Heart left ventricle (tissue), 16 donors: Measurements from ENCODE around the gene KDM4E. TPM values are rescaled to one million over a fixed set of nuclear protein-coding genes. Genes with fewer than 3 reads are reported as not detected.

Experiments used
- ATAC-seq, 4 donors: fragments of 200-7000 bp; cut with Tn5 transposase; one replicate each; pipeline ENCODE4 v1.9.1; 2020 to 2022; ENCODE audit warnings: moderate library complexity in 4 of 4, mild to moderate bottlenecking in 3 of 4, moderate number of reproducible peaks in 1 of 4
- DNase-seq, 5 donors: peaks; one replicate each; pipeline ENCODE4 v3.0.0-alpha.2; 2020
- H3K27ac ChIP-seq, 12 donors: fragments of 200-600 bp; sonication (generic) in 4 of 12; one replicate each; pipeline versions ENCODE4 v1.5.0 to v1.8.0; 2016 to 2022; ENCODE audit warnings: mild to moderate bottlenecking in 2 of 12
- H3K27me3 ChIP-seq, 9 donors: fragments of 200-600 bp; sonication (generic) in 2 of 9; one replicate each; pipeline versions ENCODE4 v1.5.1 to v1.8.0; 2016 to 2022; ENCODE audit warnings: mild to moderate bottlenecking in 3 of 9
- H3K36me3 ChIP-seq, 9 donors: fragments of 200-600 bp; sonication (generic) in 2 of 9; one replicate each; pipeline versions ENCODE4 v1.5.0 to v1.8.0; 2018 to 2022; ENCODE audit warnings: mild to moderate bottlenecking in 2 of 9
- H3K4me1 ChIP-seq, 12 donors: fragments of 200-600 bp; sonication (generic) in 4 of 12; one replicate each; pipeline versions ENCODE4 v1.5.0 to v1.8.0; 2016 to 2022; ENCODE audit warnings: mild to moderate bottlenecking in 3 of 12
- H3K4me3 ChIP-seq, 12 donors: fragments of 200-600 bp; sonication (generic) in 4 of 12; one replicate each; pipeline versions ENCODE4 v1.5.0 to v1.8.0; 2017 to 2022; ENCODE audit warnings: mild to moderate bottlenecking in 9 of 12, moderate library complexity in 4 of 12
- H3K9me3 ChIP-seq, 12 donors: fragments of 200-600 bp; sonication (generic) in 4 of 12; one replicate each; pipeline versions ENCODE4 v1.5.0 to v1.8.0; 2016 to 2022; ENCODE audit warnings: mild to moderate bottlenecking in 1 of 12
- CTCF ChIP-seq, 12 donors: fragments of 200-600 bp; sonication (generic) in 4 of 12; IDR thresholded peaks; one replicate each; pipeline versions ENCODE4 v1.5.0 to v1.8.0; 2018 to 2022; ENCODE audit warnings: antibody characterized with exemption in 12 of 12, mild to moderate bottlenecking in 5 of 12
- POLR2A ChIP-seq, 2 donors: fragments of 450-650 bp; IDR thresholded peaks; one replicate each; pipeline ENCODE4 v1.6.1; 2017; ENCODE audit warnings: antibody characterized with exemption in 2 of 2, mild to moderate bottlenecking in 2 of 2, moderate library complexity in 2 of 2
- WGBS, 4 donors: extraction: QIAGEN DNeasy Blood & Tissue Kit in 2 of 4; methylation state at CpG; one replicate each; pipeline versions ENCODE4 v1.1.5 to v1.1.7; 2013 to 2018; 5-methylcytosine and 5-hydroxymethylcytosine counted together
- intact Hi-C, 10 donors: fragments of 100-400 bp; cut with DNase I; formaldehyde crosslinking; loops; one replicate each; pipeline versions ENCODE4 v1.11.1 to v1.14.2; 2022
- polyA plus RNA-seq, 2 donors: library from polyadenylated mRNA; stranded (reverse); fragments of 200-250 nt; gene quantifications; one replicate each; pipeline ENCODE4 v1.2.3, GENCODE V29; 2013
- total RNA-seq, 9 donors: library from RNA; depleted of rRNA in 2 of 9; stranded (reverse); fragments of >200 nt in 2 of 9; fragmentation: NEBNext Ultra II Directional in 3 of 9; extraction: Animal tissue kit (Norgen Biotek cat#: 25700) in 3 of 9; gene quantifications; one replicate each; pipeline versions ENCODE4 v1.1.0 to v1.2.4, GENCODE V29; 2016 to 2023
- donor health status: ischemic (EF 13 %, LVEDD 7.1; RV severe dilation, severe dysfunction).
- donor health status: healthy with polysubstance abuse.
- donor health status: DM: no; HTN: yes; CAD: no.
- donor health status: DM: no; HTN: no; CAD: no.
- donor health status: ischemic (EF 25% LVEDD 6.9; RV normal size, moderate dysfunction).
- donor health status: ischemic (EF 25% LVEDD 5.7; RV mildly dilated, moderate dysfunction).
- donor health status: healthy.
- donor health status: DM: yes; HTN: yes; CAD: no.
- donor health status: ischemic (EF 35%, LVEDD 5.7; RV mildly dilated, moderate dysfunction).
- donor health status: nonischemic (EF 11% LVEDD 7.7; RV severe dilation, severe dysfunction).
- donor health status: DM: yes; HTN: yes; CAD: no.
- donor health status: PGD.
- donor health status: ischemic (EF 29% LVEDD 5.4; RV normal size, mild dysfunction).
- donor health status: nonischemic (EF 23%, LVEDD 6.1; RV moderate dilation, normal function).

KDM4E gene
- total and polyA plus RNA-seq, 11 donors: not detected

GRCh38 chr11:95058621-95059020, 33.6 kb downstream of the KDM4E start:
- WGBS, 4 donors: 83 to 92% (median 87%) methylated on average over 1 of the region's 1 CpG
- ATAC-seq (no peak), DNase-seq (no peak)
- Histone ChIP-seq H3K27me3 (peaks cover 0 to 14% (median 0%) of the 10 kb centered on the region in 9 donors), H3K4me1 (no peaks in the 10 kb centered on the region), H3K27ac (no peak overlapping the region), H3K36me3 (no peaks in the 10 kb centered on the region), H3K4me3 (no peak overlapping the region), H3K9me3 (no peaks in the 10 kb centered on the region)
- intact Hi-C loops: no loop called here
- TF ChIP-seq POLR2A (IDR thresholded peaks at IDR 0.05): no peak
- TF ChIP-seq CTCF (IDR thresholded peaks at IDR 0.05): no peak

GRCh38 chr11:95059046-95059445, 34.0 kb downstream of the KDM4E start:
- intact Hi-C loops: no loop called here
- no peak for TF ChIP-seq POLR2A (IDR thresholded peaks at IDR 0.05)
- no peak for TF ChIP-seq CTCF (IDR thresholded peaks at IDR 0.05)
- Histone ChIP-seq H3K36me3 (no peaks in the 10 kb centered on the region), H3K4me1 (no peaks in the 10 kb centered on the region), H3K9me3 (no peaks in the 10 kb centered on the region), H3K4me3 (no peak overlapping the region), H3K27me3 (peaks cover 0 to 10% (median 0%) of the 10 kb centered on the region in 9 donors), H3K27ac (no peak overlapping the region)
- WGBS, 4 donors: 71 to 79% (median 74%) methylated on average over 6 of the region's 6 CpGs
- DNase-seq (no peak), ATAC-seq (peak in 1 of 4 donors; percentile 75)

GRCh38 chr11:95065336-95065735, 40.3 kb downstream of the KDM4E start:
- 91 to 99% (median 95%) methylated on average over 1 of the region's 1 CpG for WGBS, 4 donors
- H3K36me3 ChIP-seq: no peaks in the 10 kb centered on the region
- DNase-seq (no peak), ATAC-seq (no peak)
- H3K27ac ChIP-seq: no peak overlapping the region
- peaks cover under 1 to 22% (median 13%) of the 10 kb centered on the region in 12 donors for H3K4me1 ChIP-seq
- H3K27me3 ChIP-seq: no peaks in the 10 kb centered on the region
- H3K9me3 ChIP-seq: no peaks in the 10 kb centered on the region
- H3K4me3 ChIP-seq: no peak overlapping the region
- TF ChIP-seq POLR2A (IDR thresholded peaks at IDR 0.05): no peak
- no peak for TF ChIP-seq CTCF (IDR thresholded peaks at IDR 0.05)
- intact Hi-C loops: loop anchor here in 8 of 10 donors (5.0 to 10.0 kb wide), 10 partner anchors 67 to 702 kb away; partner anchors contain the start of genes CWC15 (in 4 of the 8), KDM4D (in 4 of the 8) and SESN3 (in 1 of the 8)

- peak within 1 kb of the TSS; percentile 62 to 92 (median 78) for H3K4me3 ChIP-seq
- H3K36me3 ChIP-seq: peaks cover 0 to 6% (median 0%) of the 10 kb centered on the region in 9 donors
- peaks cover 3 to 24% (median 13%) of the 10 kb centered on the region in 12 donors for H3K4me1 ChIP-seq
- intact Hi-C loops: loop anchor here in 8 of 10 donors (2.0 to 10.0 kb wide), 12 partner anchors 66 to 701 kb away; partner anchors contain the start of genes CWC15 (in 4 of the 8), KDM4D (in 4 of the 8) and SESN3 (in 2 of the 8)
- no peaks in the 10 kb centered on the region for H3K9me3 ChIP-seq
- H3K27me3 ChIP-seq: no peaks in the 10 kb centered on the region
- no peak for DNase-seq
- no peak for ATAC-seq
- peak within 1 kb of the TSS; percentile 93 to 99 (median 96) for H3K27ac ChIP-seq
- 0 to 1% (median 0%) methylated on average over 4 of the region's 4 CpGs for WGBS, 4 donors
- TF ChIP-seq CTCF (IDR thresholded peaks at IDR 0.05) (no peak), POLR2A (IDR thresholded peaks at IDR 0.05) (no peak)
Observed at GRCh38 chr11:95066716-95067038, 41.6 kb downstream of the KDM4E start, which contains the start of gene SRSF8. SRSF8 (plus strand) TSS chr11:95066919; CDS start chr11:95067227, 308 bp downstream.
